DND-41 (cell line): ENCODE data around the gene ZNF629.

Experiments
- CTCF ChIP-seq: IDR thresholded peaks from 2 replicates; pipeline ENCODE4 v1.5.1; 2012; ENCODE audit warnings: borderline replicate concordance, low read length, moderate library complexity, mild to moderate bottlenecking; ENCODE audit not compliant: poor library complexity, severe bottlenecking; ENCODE audit errors: extremely low read depth
- EZH2 ChIP-seq: IDR thresholded peaks from 3 replicates; pipeline ENCODE4 v1.6.1; 2012; ENCODE audit warnings: borderline replicate concordance, low read depth, mild to moderate bottlenecking, moderate library complexity, low read length, inconsistent platforms; ENCODE audit not compliant: severe bottlenecking

DNA sequence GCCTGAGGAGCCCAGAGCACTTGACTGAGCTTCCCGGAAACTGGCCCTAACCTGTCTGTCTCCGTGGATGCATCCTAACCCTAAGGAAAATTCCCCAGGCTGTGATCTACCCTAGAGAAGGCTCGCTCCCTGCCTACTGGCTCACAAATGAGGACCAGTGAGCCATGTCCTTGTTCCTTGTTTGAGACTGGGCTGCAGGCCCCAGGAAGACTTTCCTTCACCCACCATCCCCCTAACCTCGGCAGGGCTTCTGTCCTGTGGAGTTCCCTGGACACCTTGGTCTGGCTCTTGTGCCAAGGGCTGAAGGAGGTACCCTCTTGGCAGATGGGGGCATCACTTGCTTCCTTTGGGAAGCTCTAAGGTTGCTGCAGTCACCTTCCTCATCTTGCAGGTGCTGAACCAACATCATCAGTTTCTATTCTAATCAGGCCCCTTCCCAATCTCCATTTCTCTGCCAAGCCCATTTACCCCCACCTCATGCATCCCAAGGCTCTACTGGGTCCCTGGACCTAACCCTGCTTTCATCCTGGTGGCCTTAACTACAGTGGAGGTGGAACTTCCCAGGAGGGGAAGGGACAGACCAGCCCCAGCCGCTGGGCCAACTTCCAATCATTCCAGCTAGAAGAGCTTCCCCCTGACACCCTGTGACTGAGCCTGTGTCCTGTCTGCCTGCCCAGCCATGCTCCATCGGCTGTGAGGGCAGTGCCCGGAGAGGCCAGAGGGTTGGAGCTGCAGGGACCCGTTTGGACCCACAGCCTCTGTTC, 12.5 kb downstream of the ZNF629 start:
- no peak for TF ChIP-seq CTCF
- TF ChIP-seq EZH2 = no peak
